Osteoblast (primary cell): Measurements from ENCODE around the gene MAD1L1. TPM values are rescaled to one million over a fixed set of nuclear protein-coding genes. Genes with fewer than 3 reads are reported as not detected.

ENCODE experiments used
- DNase-seq: peaks from one replicate; pipeline ENCODE4 v3.0.0; 2011; ENCODE audit warnings: low spot score, mixed read lengths; ENCODE audit not compliant: insufficient read length; ENCODE audit errors: missing footprints
- H2AFZ ChIP-seq: 2 replicates; pipeline ENCODE4 v1.6.0; 2011; ENCODE audit warnings: mild to moderate bottlenecking, low read length
- H3K27ac ChIP-seq: 2 replicates; pipeline ENCODE4 v1.5.1; 2011; ENCODE audit warnings: mild to moderate bottlenecking, low read depth, low read length, moderate library complexity
- H3K27me3 ChIP-seq: 2 replicates; pipeline ENCODE4 v1.6.0; 2012; ENCODE audit warnings: mild to moderate bottlenecking, control low read depth, inconsistent platforms, low read length, moderate library complexity; ENCODE audit not compliant: insufficient read depth
- H3K36me3 ChIP-seq: 2 replicates; pipeline ENCODE4 v1.5.1; 2011; ENCODE audit warnings: mild to moderate bottlenecking, low read length, control low read depth, moderate library complexity; ENCODE audit not compliant: insufficient read depth
- H3K4me1 ChIP-seq: 2 replicates; pipeline ENCODE4 v1.5.1; 2011; ENCODE audit warnings: mild to moderate bottlenecking, low read length, control low read depth, moderate library complexity; ENCODE audit not compliant: insufficient read depth
- H3K4me2 ChIP-seq: 2 replicates; pipeline ENCODE4 v1.6.0; 2011; ENCODE audit warnings: mild to moderate bottlenecking, low read length; ENCODE audit not compliant: insufficient read depth
- H3K4me3 ChIP-seq: fragments of 200-600 bp; sonication (generic); 3 replicates; pipeline ENCODE4 v1.5.1; 2012; ENCODE audit warnings: mild to moderate bottlenecking, low read length, inconsistent platforms; ENCODE audit not compliant: insufficient read depth
- H3K79me2 ChIP-seq: 2 replicates; pipeline ENCODE4 v1.6.0; 2012; ENCODE audit warnings: mild to moderate bottlenecking, low read length, control low read depth, inconsistent platforms; ENCODE audit not compliant: insufficient read depth
- H3K9me3 ChIP-seq: 2 replicates; pipeline ENCODE4 v1.5.1; 2011; ENCODE audit warnings: low read depth, low read length, control low read depth
- H4K20me1 ChIP-seq: 2 replicates; pipeline ENCODE4 v1.6.0; 2012; ENCODE audit warnings: mild to moderate bottlenecking, low read length, control low read depth; ENCODE audit not compliant: insufficient read depth
- total RNA-seq: library from RNA; depleted of rRNA; stranded (reverse); fragments of >200 nt; gene quantifications from 2 replicates; pipeline ENCODE4 v1.2.3, GENCODE V29; 2012
- TF ChIP-seq, protein P1 (sequence below): IDR thresholded peaks from 2 replicates; pipeline ENCODE4 v1.5.1; 2011; ENCODE audit warnings: mild to moderate bottlenecking, low read depth, low read length, moderate library complexity; ENCODE audit errors: extremely low read depth

The MAD1L1 gene
- total RNA-seq, 1 donor = 66.2 TPM

DNA sequence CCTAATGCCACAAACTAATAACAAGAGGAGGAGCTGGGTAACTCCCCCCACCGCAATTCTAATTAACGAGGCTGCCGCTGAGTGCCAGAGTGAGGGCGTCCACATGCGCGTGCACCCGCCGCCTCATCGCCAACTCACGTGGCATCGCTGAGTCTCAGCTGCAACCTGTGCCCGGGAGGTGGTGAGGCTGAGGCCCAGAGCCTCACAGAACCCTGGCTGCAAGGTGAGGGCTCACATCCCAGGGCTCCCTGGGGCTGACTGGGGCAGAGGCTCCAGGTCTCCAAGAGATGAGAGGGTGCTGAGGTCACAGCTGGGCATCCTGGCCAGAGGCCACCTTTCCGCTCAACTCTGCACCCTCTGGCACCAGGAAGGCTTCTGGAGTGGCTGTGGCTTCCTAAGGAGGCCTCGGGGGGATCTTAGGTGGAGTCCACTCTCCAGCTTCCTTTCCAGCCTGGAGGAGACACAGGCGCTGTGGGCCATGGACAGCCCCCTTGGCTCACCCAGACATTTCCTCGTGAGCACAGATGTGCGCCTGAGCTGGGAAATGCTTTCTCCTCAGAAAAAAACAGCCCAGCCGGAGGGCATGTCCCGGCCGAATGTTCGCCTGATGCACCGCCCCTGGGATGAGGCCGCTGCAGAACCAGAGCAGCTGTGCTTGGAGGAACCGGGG is 242.6 kb downstream of the MAD1L1 start:
- H3K9me3 ChIP-seq = no peaks in the 10 kb centered on the region
- H3K36me3 ChIP-seq = no peaks in the 10 kb centered on the region
- no peak for DNase-seq
- no peaks in the 10 kb centered on the region for H3K4me1 ChIP-seq
- H3K4me2 ChIP-seq = no peak overlapping the region
- no peak overlapping the region for H3K27ac ChIP-seq
- TF ChIP-seq, protein P1, sequence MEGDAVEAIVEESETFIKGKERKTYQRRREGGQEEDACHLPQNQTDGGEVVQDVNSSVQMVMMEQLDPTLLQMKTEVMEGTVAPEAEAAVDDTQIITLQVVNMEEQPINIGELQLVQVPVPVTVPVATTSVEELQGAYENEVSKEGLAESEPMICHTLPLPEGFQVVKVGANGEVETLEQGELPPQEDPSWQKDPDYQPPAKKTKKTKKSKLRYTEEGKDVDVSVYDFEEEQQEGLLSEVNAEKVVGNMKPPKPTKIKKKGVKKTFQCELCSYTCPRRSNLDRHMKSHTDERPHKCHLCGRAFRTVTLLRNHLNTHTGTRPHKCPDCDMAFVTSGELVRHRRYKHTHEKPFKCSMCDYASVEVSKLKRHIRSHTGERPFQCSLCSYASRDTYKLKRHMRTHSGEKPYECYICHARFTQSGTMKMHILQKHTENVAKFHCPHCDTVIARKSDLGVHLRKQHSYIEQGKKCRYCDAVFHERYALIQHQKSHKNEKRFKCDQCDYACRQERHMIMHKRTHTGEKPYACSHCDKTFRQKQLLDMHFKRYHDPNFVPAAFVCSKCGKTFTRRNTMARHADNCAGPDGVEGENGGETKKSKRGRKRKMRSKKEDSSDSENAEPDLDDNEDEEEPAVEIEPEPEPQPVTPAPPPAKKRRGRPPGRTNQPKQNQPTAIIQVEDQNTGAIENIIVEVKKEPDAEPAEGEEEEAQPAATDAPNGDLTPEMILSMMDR = no peak
- H2AFZ ChIP-seq = no peak overlapping the region
- H3K4me3 ChIP-seq = no peak overlapping the region
- H3K79me2 ChIP-seq = no peaks in the 10 kb centered on the region
- no peaks in the 10 kb centered on the region for H4K20me1 ChIP-seq
- H3K27me3 ChIP-seq = no peaks in the 10 kb centered on the region

DNA sequence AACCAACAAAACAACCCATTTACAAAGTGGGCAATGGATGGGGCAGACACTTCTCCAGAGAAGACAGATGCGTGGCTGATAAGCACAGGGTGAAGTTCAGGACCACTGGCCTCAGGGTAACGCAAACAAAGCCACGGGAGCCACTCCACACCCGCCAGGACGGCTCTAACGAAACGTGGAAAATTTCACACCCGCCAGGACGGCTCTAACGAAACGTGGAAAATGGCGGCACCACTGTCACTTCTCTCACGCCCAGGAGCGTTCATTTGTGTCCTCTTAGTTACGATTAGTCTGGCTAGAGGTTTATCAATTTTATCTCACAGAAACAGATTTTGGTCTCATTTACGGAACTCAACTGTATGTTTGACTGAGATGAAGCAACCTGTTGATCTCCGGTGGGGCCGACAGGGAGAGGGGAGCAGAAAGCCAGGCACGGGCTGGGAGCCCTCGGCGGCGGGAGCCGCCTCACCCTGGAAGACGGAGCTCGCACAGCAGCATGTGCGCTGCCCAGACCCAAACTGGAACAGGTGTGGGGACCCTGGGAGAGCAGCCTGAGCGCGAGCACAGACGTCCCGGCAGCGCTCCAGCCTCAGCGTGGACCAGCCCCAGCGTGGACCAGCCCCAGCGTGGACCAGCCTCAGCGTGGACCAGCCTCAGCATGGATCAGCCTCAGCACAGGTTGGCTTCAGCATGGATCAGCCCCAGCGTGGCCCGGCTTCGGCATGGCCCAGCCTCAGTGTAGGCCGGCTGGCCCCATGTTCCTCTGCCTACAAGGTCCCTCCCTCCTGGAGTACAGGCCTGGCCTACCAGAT is 243.5 kb downstream of the MAD1L1 start:
- H4K20me1 ChIP-seq = no peaks in the 10 kb centered on the region
- no peak overlapping the region for H2AFZ ChIP-seq
- H3K79me2 ChIP-seq = no peaks in the 10 kb centered on the region
- no peak overlapping the region for H3K4me2 ChIP-seq
- H3K27me3 ChIP-seq = no peaks in the 10 kb centered on the region
- no peaks in the 10 kb centered on the region for H3K4me1 ChIP-seq
- H3K27ac ChIP-seq = no peak overlapping the region
- H3K36me3 ChIP-seq = no peaks in the 10 kb centered on the region
- TF ChIP-seq, protein P1 = no peak
- H3K9me3 ChIP-seq = no peaks in the 10 kb centered on the region
- H3K4me3 ChIP-seq = no peak overlapping the region
- no peak for DNase-seq

DNA sequence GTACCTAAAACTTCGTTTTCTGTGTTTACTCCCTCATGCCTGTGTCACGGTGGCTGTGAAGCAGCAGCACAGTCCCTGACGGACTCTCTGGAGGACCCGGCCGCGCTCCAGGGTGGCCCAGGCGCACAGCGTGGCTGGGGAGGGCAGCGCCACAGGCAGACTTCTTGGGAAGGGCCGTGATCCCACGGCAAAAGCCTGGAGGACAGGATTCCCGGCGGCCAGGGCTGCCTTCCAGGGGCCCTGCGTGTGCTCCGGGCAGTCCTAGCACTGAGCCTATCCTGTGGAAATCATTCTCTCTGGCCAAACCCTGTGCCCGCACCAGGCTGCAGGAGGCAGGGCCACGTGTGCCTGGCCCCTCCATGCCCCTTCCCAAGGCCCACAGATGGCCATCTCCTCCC is 244.2 kb downstream of the MAD1L1 start:
- no peak overlapping the region for H3K4me3 ChIP-seq
- DNase-seq = no peak
- H2AFZ ChIP-seq = no peak overlapping the region
- H3K27me3 ChIP-seq = no peaks in the 10 kb centered on the region
- H3K4me1 ChIP-seq = no peaks in the 10 kb centered on the region
- no peaks in the 10 kb centered on the region for H3K9me3 ChIP-seq
- H3K4me2 ChIP-seq = no peak overlapping the region
- H4K20me1 ChIP-seq = no peaks in the 10 kb centered on the region
- H3K36me3 ChIP-seq = no peaks in the 10 kb centered on the region
- TF ChIP-seq, protein P1 = no peak
- H3K79me2 ChIP-seq = no peaks in the 10 kb centered on the region
- H3K27ac ChIP-seq = no peak overlapping the region
